ENCODE measurements around the gene RNF224.

Gene RNF224

GRCh38 chr9:137273611-137274320, 46.5 kb downstream of the RNF224 start:
- H3K4me3 ChIP-seq (ENCODE audit: low read length) = no peak overlapping the region
- DNase-seq (ENCODE audit: low read depth) = peak; percentile 84
- no peak for TF ChIP-seq CTCF (IDR thresholded peaks at IDR 0.05; ENCODE audit: insufficient read depth, low read depth, low read length, missing control alignments)

DNA sequence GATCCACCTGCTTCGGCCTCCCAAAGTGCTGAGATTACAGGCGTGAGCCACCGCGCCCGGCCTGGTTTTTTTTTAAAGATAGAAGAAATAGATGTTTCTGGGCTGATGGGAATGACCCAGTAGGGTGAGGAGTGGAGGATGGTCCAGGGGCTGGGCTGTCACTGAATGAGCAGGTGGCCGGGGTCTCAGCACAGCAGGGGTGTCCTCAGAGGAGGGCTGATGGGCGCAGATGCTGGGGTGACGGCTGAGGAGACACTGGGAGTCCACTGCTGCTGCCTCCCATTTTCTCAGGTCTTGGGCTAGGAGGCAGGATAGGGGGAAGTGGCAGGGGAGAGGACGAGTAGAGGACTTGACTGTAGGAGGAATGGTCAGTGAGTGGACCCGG, 47.9 kb downstream of the RNF224 start:
- DNase-seq (ENCODE audit: low read depth) = no peak
- no peak overlapping the region for H3K4me3 ChIP-seq (ENCODE audit: low read length)
- TF ChIP-seq CTCF (IDR thresholded peaks at IDR 0.05; ENCODE audit: insufficient read depth, low read depth, low read length, missing control alignments) = no peak

GRCh38 chr9:137275588-137276472, 48.5 kb downstream of the RNF224 start:
- no peak overlapping the region for H3K4me3 ChIP-seq (ENCODE audit: low read length)
- no peak for DNase-seq (ENCODE audit: low read depth)
- TF ChIP-seq CTCF (IDR thresholded peaks at IDR 0.05; ENCODE audit: insufficient read depth, low read depth, low read length, missing control alignments) = no peak

DNA sequence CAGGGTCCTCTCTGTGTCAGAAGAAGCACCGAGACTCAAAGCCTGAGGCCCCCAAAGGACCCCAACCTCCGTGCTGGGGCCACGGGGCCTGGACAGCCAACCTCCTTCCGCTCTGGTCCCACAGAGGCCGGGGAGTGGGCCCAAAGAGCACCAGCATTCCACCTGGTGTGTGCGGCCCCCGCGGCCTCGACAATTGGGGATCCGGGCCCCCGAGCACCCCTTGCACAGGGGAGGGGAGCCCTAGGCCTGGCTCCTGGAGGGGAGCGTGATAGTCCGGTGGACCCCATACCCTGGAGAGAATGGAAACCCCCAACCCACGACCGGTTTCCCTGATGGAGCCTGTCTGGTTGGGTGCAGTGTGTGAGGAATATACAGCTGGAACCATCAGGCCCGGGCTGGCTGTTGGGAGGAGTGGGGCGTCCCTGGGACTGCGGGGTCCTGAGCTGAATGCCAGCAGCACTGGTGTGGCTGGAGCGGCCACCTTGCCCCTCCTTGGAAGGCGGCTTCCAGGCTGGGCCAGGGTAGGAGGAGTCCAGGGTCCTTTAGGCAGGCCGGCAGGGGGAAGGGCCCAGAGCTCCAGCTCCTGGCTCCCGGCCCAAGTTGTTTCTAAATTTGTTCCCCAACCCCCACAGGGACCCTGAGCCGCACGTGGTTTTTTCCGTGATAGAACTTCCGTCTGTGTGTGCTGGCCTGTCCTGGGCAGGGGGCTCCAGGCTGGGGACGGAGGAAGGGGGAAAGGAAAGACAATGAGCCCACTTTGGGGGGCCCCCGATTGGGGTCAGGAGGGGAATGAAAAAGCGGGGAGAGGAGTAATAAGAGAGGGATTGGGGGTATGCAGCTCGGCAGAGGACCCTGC, 49.4 kb downstream of the RNF224 start:
- no peak for TF ChIP-seq CTCF (IDR thresholded peaks at IDR 0.05; ENCODE audit: insufficient read depth, low read depth, low read length, missing control alignments)
- peak overlapping the region; percentile 72 for H3K4me3 ChIP-seq (ENCODE audit: low read length)
- no peak for DNase-seq (ENCODE audit: low read depth)

GRCh38 chr9:137277329-137278041, 50.2 kb downstream of the RNF224 start, which contains the start of gene TOR4A:
Gene TOR4A (plus strand): TSS chr9:137277726. CDS start chr9:137278690, 964 bp downstream.
- TF ChIP-seq CTCF (IDR thresholded peaks at IDR 0.05; ENCODE audit: insufficient read depth, low read depth, low read length, missing control alignments) = no peak
- H3K4me3 ChIP-seq (ENCODE audit: low read length) = peak within 1 kb of the TSS; percentile 72
- peak; percentile 80 for DNase-seq (ENCODE audit: low read depth)

GRCh38 chr9:137278061-137278701, 50.9 kb downstream of the RNF224 start:
- peak; percentile 31 for DNase-seq (ENCODE audit: low read depth)
- no peak for TF ChIP-seq CTCF (IDR thresholded peaks at IDR 0.05; ENCODE audit: insufficient read depth, low read depth, low read length, missing control alignments)
- H3K4me3 ChIP-seq (ENCODE audit: low read length) = peak overlapping the region; percentile 72

Data from epithelial cell of esophagus (primary cell).